Measurements from ENCODE around the gene TEN1.

TEN1 gene

GRCh38 chr17:76007131-76007849 is 28.2 kb downstream of the TEN1 start:
- DNase-seq (ENCODE audit: low spot score), result no peak

GRCh38 chr17:76007850-76008165 is 28.8 kb downstream of the TEN1 start:
- no peak for DNase-seq (ENCODE audit: low spot score)

- no peak for DNase-seq (ENCODE audit: low spot score)
These were observed 29.2 kb downstream of the TEN1 start for GRCh38 chr17:76008208-76008607.

- no peak for DNase-seq (ENCODE audit: low spot score)
These were observed 29.8 kb downstream of the TEN1 start for GRCh38 chr17:76008630-76009425.

- no peak for DNase-seq (ENCODE audit: low spot score)
These were observed 30.4 kb downstream of the TEN1 start for GRCh38 chr17:76009447-76009846.

GRCh38 chr17:76009969-76010661 is 31.1 kb downstream of the TEN1 start:
- DNase-seq (ENCODE audit: low spot score), result no peak

GRCh38 chr17:76011951-76012350 is 32.9 kb downstream of the TEN1 start:
- DNase-seq (ENCODE audit: low spot score), result no peak

GRCh38 chr17:76013377-76013932 is 34.4 kb downstream of the TEN1 start:
- no peak for DNase-seq (ENCODE audit: low spot score)

GRCh38 chr17:76014100-76014924 is 35.3 kb downstream of the TEN1 start:
- DNase-seq (ENCODE audit: low spot score), result peak; percentile 40

- no peak for DNase-seq (ENCODE audit: low spot score)
These were observed 35.9 kb downstream of the TEN1 start for GRCh38 chr17:76014925-76015261.

GRCh38 chr17:76017481-76018339 is 38.7 kb downstream of the TEN1 start:
- no peak for DNase-seq (ENCODE audit: low spot score)

- DNase-seq (ENCODE audit: low spot score), result no peak
These were observed 39.3 kb downstream of the TEN1 start for GRCh38 chr17:76018340-76018680.

- DNase-seq (ENCODE audit: low spot score), result no peak
These were observed 39.8 kb downstream of the TEN1 start for GRCh38 chr17:76018801-76019200.

- no peak for DNase-seq (ENCODE audit: low spot score)
These were observed 40.9 kb downstream of the TEN1 start for GRCh38 chr17:76019833-76020467.

GRCh38 chr17:76022285-76022684 is 43.2 kb downstream of the TEN1 start:
- no peak for DNase-seq (ENCODE audit: low spot score)

GRCh38 chr17:76022973-76023899 is 44.2 kb downstream of the TEN1 start:
- no peak for DNase-seq (ENCODE audit: low spot score)

- DNase-seq (ENCODE audit: low spot score), result no peak
These were observed 44.8 kb downstream of the TEN1 start for GRCh38 chr17:76023900-76024237.

GRCh38 chr17:76024353-76024752 is 45.3 kb downstream of the TEN1 start:
- DNase-seq (ENCODE audit: low spot score), result no peak

- no peak for DNase-seq (ENCODE audit: low spot score)
These were observed 46.3 kb downstream of the TEN1 start for GRCh38 chr17:76025294-76025693.

- DNase-seq (ENCODE audit: low spot score), result no peak
These were observed 47.7 kb downstream of the TEN1 start for GRCh38 chr17:76026714-76027158.

All from globus pallidus (tissue), 1 donor.